GM12878 (cell line): ENCODE data around the gene NUDCD2.

Experiments used
- BCL3 ChIP-seq: IDR thresholded peaks from 2 replicates; pipeline ENCODE4 v1.6.1; 2011; ENCODE audit warnings: borderline replicate concordance, low read depth, mild to moderate bottlenecking, moderate library complexity, low read length; ENCODE audit not compliant: insufficient read depth, poor library complexity, severe bottlenecking
- CTCF ChIP-seq, 3 experiments: IDR thresholded peaks in 2 of 3; conservative IDR thresholded peaks in 1 of 3; 2 replicates each; pipeline ENCODE4 v1.5.1; 2011; ENCODE audit warnings: low read depth in 3 of 3, low read length in 3 of 3, mild to moderate bottlenecking in 3 of 3, control low read depth in 2 of 3, moderate library complexity in 2 of 3, inconsistent platforms in 1 of 3, mixed read lengths in 1 of 3; ENCODE audit not compliant: control insufficient read depth in 2 of 3, insufficient read depth in 1 of 3; ENCODE audit errors: extremely low read depth in 1 of 3
- POLR2AphosphoS5 ChIP-seq: IDR thresholded peaks from 2 replicates; pipeline ENCODE4 v1.6.1; 2011; ENCODE audit warnings: mild to moderate bottlenecking, low read length, inconsistent platforms
- RAD21 ChIP-seq: IDR thresholded peaks from 2 replicates; pipeline ENCODE4 v1.6.1; 2011; ENCODE audit warnings: mild to moderate bottlenecking, low read depth, low read length, moderate library complexity; ENCODE audit not compliant: insufficient read depth
- REST ChIP-seq: IDR thresholded peaks from 2 replicates; pipeline ENCODE4 v1.6.1; 2012; ENCODE audit warnings: mild to moderate bottlenecking, low read depth, low read length
- RUNX3 ChIP-seq: IDR thresholded peaks from 2 replicates; pipeline ENCODE4 v1.6.1; 2012; ENCODE audit warnings: low read length, inconsistent platforms
- ZNF274 ChIP-seq: IDR thresholded peaks from one replicate; pipeline ENCODE4 v1.8.0; 2011; ENCODE audit not compliant: insufficient read length, insufficient read depth

GRCh38 chr5:163397354-163397753 is 62.5 kb downstream of the NUDCD2 start:
- TF ChIP-seq RAD21 (no peak), REST (no peak), RUNX3 (no peak), ZNF274 (no peak), CTCF (IDR thresholded peaks at IDR 0.05 in 2 of 3, conservative IDR thresholded peaks at IDR 0.05 in 1 of 3; ENCODE audit: control insufficient read depth in 2 of 3, extremely low read depth in 1 of 3, insufficient read depth in 1 of 3, low read depth in 3 of 3, low read length in 3 of 3) (no peak), BCL3 (no peak), POLR2AphosphoS5 (no peak)
